B cell (primary cell): ENCODE results near the gene DNAAF3. TPM values are rescaled to one million over a fixed set of nuclear protein-coding genes. Genes with fewer than 3 reads are reported as not detected.

Experiments
- ATAC-seq: fragments of 200-7000 bp; cut with Tn5 transposase; one replicate; pipeline ENCODE4 v1.10.0; 2021; ENCODE audit warnings: low read depth, mild to moderate bottlenecking, moderate number of reproducible peaks, moderate library complexity
- CTCF ChIA-PET: fragments of 350-600 bp; sonication (Branson Sonifier 250); formaldehyde crosslinking; loops from one replicate; lab custom pipeline; 2021; ENCODE audit warnings: antibody characterized with exemption, inconsistent platforms; lab: Charles Lee
- POLR2A ChIA-PET: fragments of 350-600 bp; sonication (Branson Sonifier 250); formaldehyde crosslinking; loops from one replicate; lab custom pipeline; 2021; ENCODE audit warnings: antibody characterized with exemption; lab: Charles Lee
- DNase-seq: peaks from one replicate; pipeline ENCODE4 v3.0.0; 2013
- H2AFZ ChIP-seq: 2 replicates; pipeline ENCODE4 v1.6.1; 2012; ENCODE audit warnings: mild to moderate bottlenecking, low read depth, low read length; ENCODE audit not compliant: insufficient read depth, poor library complexity, severe bottlenecking
- H3K27ac ChIP-seq, 2 donors: 1 replicate in 1 of 2; 2 replicates in 1 of 2; pipeline ENCODE4 v1.5.1; 2012 to 2013; ENCODE audit warnings: low read length in 2 of 2, mild to moderate bottlenecking in 2 of 2, moderate library complexity in 1 of 2
- H3K27me3 ChIP-seq, 4 experiments: fragments of 200-600 bp in 1 of 4; sonication (generic) in 1 of 4; replicated peaks in 1 of 4; 1 replicate in 2 of 4; 2 replicates in 2 of 4; pipeline versions ENCODE4 v1.6.1 to v1.7.0; 2013 to 2016; ENCODE audit warnings: low read length in 3 of 4, mild to moderate bottlenecking in 2 of 4, mixed read lengths in 1 of 4, moderate library complexity in 1 of 4; ENCODE audit not compliant: insufficient read depth in 4 of 4, control insufficient read depth in 3 of 4; ENCODE audit errors: control extremely low read depth in 1 of 4
- H3K36me3 ChIP-seq, 2 experiments: replicated peaks in 1 of 2; 1 replicate in 1 of 2; 2 replicates in 1 of 2; pipeline versions ENCODE4 v1.6.1 to v1.7.1; 2013; ENCODE audit warnings: low read length in 1 of 2; ENCODE audit not compliant: insufficient read depth in 2 of 2, control insufficient read depth in 1 of 2; ENCODE audit errors: control extremely low read depth in 1 of 2, extremely low read depth in 1 of 2
- H3K4me1 ChIP-seq, 2 donors: fragments of 200-600 bp in 1 of 2; sonication (generic) in 1 of 2; 1 replicate in 1 of 2; 2 replicates in 1 of 2; pipeline versions ENCODE4 v1.5.1 to v1.6.1; 2013 to 2017; ENCODE audit warnings: low read length in 2 of 2; ENCODE audit not compliant: control insufficient read depth in 2 of 2, insufficient read depth in 2 of 2
- H3K4me2 ChIP-seq: replicated peaks from 2 replicates; pipeline ENCODE3; 2012; ENCODE audit warnings: mild to moderate bottlenecking, low read depth, low read length; ENCODE audit not compliant: poor library complexity, severe bottlenecking
- H3K4me3 ChIP-seq, 5 experiments: fragments of 200-600 bp in 1 of 5; sonication (generic) in 1 of 5; 1 replicate in 3 of 5; 2 replicates in 2 of 5; pipeline versions ENCODE4 v1.5.1 to v1.7.0; 2011 to 2016; ENCODE audit warnings: low read length in 4 of 5, mild to moderate bottlenecking in 4 of 5, low read depth in 2 of 5, control low read depth in 1 of 5, moderate library complexity in 1 of 5; ENCODE audit not compliant: insufficient read depth in 1 of 5; ENCODE audit errors: control extremely low read depth in 1 of 5, extremely low read depth in 1 of 5
- H3K79me2 ChIP-seq: fragments of 200-600 bp; sonication (generic); one replicate; pipeline ENCODE4 v1.6.0; 2016; ENCODE audit warnings: low read length; ENCODE audit not compliant: control insufficient read depth, insufficient read depth
- H3K9ac ChIP-seq: fragments of 200-600 bp; sonication (generic); 2 replicates; pipeline ENCODE4 v1.6.1; 2017; ENCODE audit warnings: mild to moderate bottlenecking, low read length, moderate library complexity
- H3K9me3 ChIP-seq, 3 donors: one replicate each; pipeline versions ENCODE4 v1.6.1 to v1.7.1; 2013; ENCODE audit warnings: low read length in 2 of 3; ENCODE audit not compliant: control insufficient read depth in 2 of 3, insufficient read depth in 1 of 3; ENCODE audit errors: control extremely low read depth in 1 of 3
- H4K20me1 ChIP-seq: 2 replicates; pipeline ENCODE4 v1.6.0; 2012; ENCODE audit warnings: mild to moderate bottlenecking, low read length; ENCODE audit not compliant: insufficient read depth, control insufficient read depth, poor library complexity, severe bottlenecking
- H3K27ac Mint-ChIP-seq: one replicate; pipeline ENCODE4 v1.8.0; 2021; ENCODE audit warnings: mixed read lengths
- H3K27me3 Mint-ChIP-seq: one replicate; pipeline ENCODE4 v1.8.0; 2021; ENCODE audit warnings: mixed read lengths
- H3K4me1 Mint-ChIP-seq: one replicate; pipeline ENCODE4 v1.8.0; 2021; ENCODE audit warnings: mixed read lengths
- H3K4me3 Mint-ChIP-seq: one replicate; pipeline ENCODE4 v1.8.0; 2021; ENCODE audit warnings: mixed read lengths
- H3K9me3 Mint-ChIP-seq: one replicate; pipeline ENCODE4 v1.8.0; 2022; ENCODE audit warnings: mixed read lengths; ENCODE audit not compliant: insufficient read depth
- CTCF ChIP-seq: fragments of 200-600 bp; IDR thresholded peaks from one replicate; pipeline ENCODE4 v1.8.0; 2022; ENCODE audit warnings: antibody characterized with exemption, mild to moderate bottlenecking
- EZH2 ChIP-seq: IDR thresholded peaks from 2 replicates; pipeline ENCODE4 v1.6.1; 2012; ENCODE audit warnings: borderline replicate concordance, low read depth, mild to moderate bottlenecking, moderate library complexity, low read length; ENCODE audit not compliant: insufficient read depth, poor library complexity, severe bottlenecking
- WGBS: methylation state at CpG from one replicate; pipeline ENCODE4 v1.1.5; 2013; ENCODE audit warnings: missing lambda C conversion rate; ENCODE audit not compliant: insufficient coverage; 5-methylcytosine and 5-hydroxymethylcytosine counted together
- intact Hi-C: fragments of 100-400 bp; cut with micrococcal nuclease; formaldehyde crosslinking; loops from one replicate; pipeline ENCODE4 v1.10.0; 2022
- polyA plus RNA-seq: library from polyadenylated mRNA; depleted of rRNA; stranded (reverse); fragments of >200 nt; gene quantifications from 2 replicates; pipeline ENCODE4 v1.2.3, GENCODE V29; 2012
- total RNA-seq, 2 donors: library from RNA; stranded (reverse); fragments of 120-200 nt in 1 of 2; gene quantifications; 1 replicate in 1 of 2; 2 replicates in 1 of 2; pipeline versions ENCODE4 v1.2.3 to v1.2.4, GENCODE V29; 2013 to 2022

The DNAAF3 gene
- total and polyA plus RNA-seq, 2 donors (not counting 1 experiment from before 2014, with no cell fraction given), result not detected

DNA sequence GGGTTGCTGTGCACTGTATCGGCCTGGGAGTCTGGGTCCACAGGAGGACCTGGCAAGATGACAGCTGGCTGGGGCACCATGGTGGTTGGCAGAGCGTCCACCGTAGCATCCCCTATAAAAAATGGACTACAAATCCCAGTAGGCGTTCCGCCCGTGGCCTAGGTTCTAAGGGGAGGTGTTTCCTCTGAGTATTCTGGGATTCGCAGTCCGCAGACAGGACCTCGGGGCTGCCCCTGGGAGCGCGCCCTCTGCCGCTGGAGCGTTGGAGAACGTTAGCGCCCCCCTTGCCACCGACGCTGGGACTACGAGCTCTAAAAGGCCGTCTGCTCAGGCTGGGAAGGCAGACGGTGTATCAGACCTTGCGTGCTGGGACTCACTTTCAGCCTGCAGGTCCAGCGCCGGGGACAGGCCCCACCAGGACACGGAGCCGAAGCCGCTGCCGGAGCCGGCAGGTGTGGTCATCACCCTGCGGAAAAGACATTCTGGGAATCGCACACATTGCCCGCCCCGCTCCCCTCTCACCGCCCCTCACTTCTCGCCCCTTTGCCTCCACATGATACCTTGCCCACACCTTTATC lies 372 bp downstream of the DNAAF3 start:
- intact Hi-C loops, result no loop called here
- H3K27ac ChIP-seq, result no peak overlapping the region
- no peaks in the 10 kb centered on the region for H4K20me1 ChIP-seq
- WGBS, result 4% methylated on average over 31 of the region's 34 CpGs
- Mint-ChIP-seq H3K4me3 (no peak overlapping the region), H3K27ac (no peak overlapping the region), H3K4me1 (peaks cover 10% of the 10 kb centered on the region), H3K9me3 (peaks cover 4% of the 10 kb centered on the region), H3K27me3 (peaks cover 55% of the 10 kb centered on the region)
- H3K9ac ChIP-seq, result peak overlapping the region; percentile 11
- H3K4me3 ChIP-seq, result peak overlapping the region in 1 of 5 experiments; percentile 1
- ATAC-seq (no peak), DNase-seq (peak; percentile 65)
- H3K27me3 ChIP-seq, result peaks cover 0 to 71% (median 27%) of the 10 kb centered on the region in 4 experiments
- TF ChIP-seq EZH2 (no peak), CTCF (no peak)
- POLR2A ChIA-PET, result no interaction called here
- no peaks in the 10 kb centered on the region for H3K79me2 ChIP-seq
- peaks cover 0 to 35% (median 1%) of the 10 kb centered on the region in 3 donors for H3K9me3 ChIP-seq
- peak overlapping the region; percentile 47 for H3K4me2 ChIP-seq
- H3K36me3 ChIP-seq, result no peaks in the 10 kb centered on the region
- CTCF ChIA-PET, result interaction anchor here (1.2 kb wide), 1 partner anchor 25 kb away, joined by 3 read pairs; no protein-coding TSS in a partner anchor
- peaks cover 13 to 18% of the 10 kb centered on the region in 2 donors for H3K4me1 ChIP-seq
- H2AFZ ChIP-seq, result no peak overlapping the region

GRCh38 chr19:55161571-55162322 lies 4.7 kb downstream of the DNAAF3 start:
- Mint-ChIP-seq H3K9me3 (no peaks in the 10 kb centered on the region), H3K27me3 (peaks cover 55% of the 10 kb centered on the region), H3K4me1 (peaks cover 11% of the 10 kb centered on the region), H3K27ac (no peak overlapping the region), H3K4me3 (no peak overlapping the region)
- no peaks in the 10 kb centered on the region for H4K20me1 ChIP-seq
- DNase-seq (no peak), ATAC-seq (no peak)
- no peak overlapping the region for H3K4me3 ChIP-seq
- H3K4me2 ChIP-seq, result no peak overlapping the region
- TF ChIP-seq EZH2, result no peak
- TF ChIP-seq CTCF, result no peak
- WGBS, result 32% methylated on average over 49 of the region's 61 CpGs
- intact Hi-C loops, result no loop called here
- H3K9me3 ChIP-seq, result peaks cover 0 to 45% (median 4%) of the 10 kb centered on the region in 3 donors
- no peaks in the 10 kb centered on the region for H3K36me3 ChIP-seq
- H3K9ac ChIP-seq, result no peak overlapping the region
- ChIA-PET CTCF (no interaction called here), POLR2A (no interaction called here)
- H3K27ac ChIP-seq, result no peak overlapping the region
- peaks cover 13 to 18% of the 10 kb centered on the region in 2 donors for H3K4me1 ChIP-seq
- H3K79me2 ChIP-seq, result no peaks in the 10 kb centered on the region
- no peak overlapping the region for H2AFZ ChIP-seq
- H3K27me3 ChIP-seq, result peaks cover 0 to 75% (median 27%) of the 10 kb centered on the region in 4 experiments
